IPS-11a (cell line): ENCODE data around the gene KIAA1217.

Experiments used
- H3K4me3 ChIP-seq: one replicate; pipeline ENCODE4 v1.5.1; 2013; ENCODE audit warnings: low read depth, low read length, control low read depth

The KIAA1217 gene

GRCh38 chr10:24240041-24240751, 31.3 kb downstream of the KIAA1217 start:
- no peak overlapping the region for H3K4me3 ChIP-seq

GRCh38 chr10:24241536-24242040, 32.6 kb downstream of the KIAA1217 start:
- no peak overlapping the region for H3K4me3 ChIP-seq

- no peak overlapping the region for H3K4me3 ChIP-seq
Observed at GRCh38 chr10:24242562-24242961, 33.6 kb downstream of the KIAA1217 start.

GRCh38 chr10:24246365-24246764, 37.4 kb downstream of the KIAA1217 start:
- no peak overlapping the region for H3K4me3 ChIP-seq

- no peak overlapping the region for H3K4me3 ChIP-seq
Observed at GRCh38 chr10:24247841-24248240, 38.9 kb downstream of the KIAA1217 start.

GRCh38 chr10:24249829-24250415, 41.0 kb downstream of the KIAA1217 start:
- H3K4me3 ChIP-seq = no peak overlapping the region

GRCh38 chr10:24251547-24251946, 42.6 kb downstream of the KIAA1217 start:
- H3K4me3 ChIP-seq = no peak overlapping the region

GRCh38 chr10:24254180-24254579, 45.2 kb downstream of the KIAA1217 start:
- no peak overlapping the region for H3K4me3 ChIP-seq

- H3K4me3 ChIP-seq = no peak overlapping the region
Observed at GRCh38 chr10:24255115-24255880, 46.4 kb downstream of the KIAA1217 start.

GRCh38 chr10:24255881-24256311, 47.0 kb downstream of the KIAA1217 start:
- H3K4me3 ChIP-seq = no peak overlapping the region

- no peak overlapping the region for H3K4me3 ChIP-seq
Observed at GRCh38 chr10:24256619-24257107, 47.7 kb downstream of the KIAA1217 start.

- H3K4me3 ChIP-seq = no peak overlapping the region
Observed at GRCh38 chr10:24257588-24257987, 48.6 kb downstream of the KIAA1217 start.

- H3K4me3 ChIP-seq = no peak overlapping the region
Observed at GRCh38 chr10:24259365-24260130, 50.6 kb downstream of the KIAA1217 start.

GRCh38 chr10:24261627-24262026, 52.7 kb downstream of the KIAA1217 start:
- H3K4me3 ChIP-seq = no peak overlapping the region

- no peak overlapping the region for H3K4me3 ChIP-seq
Observed at GRCh38 chr10:24262929-24263590, 54.1 kb downstream of the KIAA1217 start.

GRCh38 chr10:24269476-24269875, 60.5 kb downstream of the KIAA1217 start:
- H3K4me3 ChIP-seq = no peak overlapping the region

GRCh38 chr10:24272374-24272773, 63.4 kb downstream of the KIAA1217 start:
- no peak overlapping the region for H3K4me3 ChIP-seq

- no peak overlapping the region for H3K4me3 ChIP-seq
Observed at GRCh38 chr10:24277277-24277676, 68.3 kb downstream of the KIAA1217 start.

- no peak overlapping the region for H3K4me3 ChIP-seq
Observed at GRCh38 chr10:24277771-24278170, 68.8 kb downstream of the KIAA1217 start.

- no peak overlapping the region for H3K4me3 ChIP-seq
Observed at GRCh38 chr10:24278176-24278889, 69.4 kb downstream of the KIAA1217 start.
